Measurements from ENCODE around the gene ZNF787.
"Not testable (repeated sequence)": the region's sequence is repeated elsewhere in the genome, so short reads cannot be mapped to it uniquely, and the experiment has no call there.

Gene ZNF787

DNA sequence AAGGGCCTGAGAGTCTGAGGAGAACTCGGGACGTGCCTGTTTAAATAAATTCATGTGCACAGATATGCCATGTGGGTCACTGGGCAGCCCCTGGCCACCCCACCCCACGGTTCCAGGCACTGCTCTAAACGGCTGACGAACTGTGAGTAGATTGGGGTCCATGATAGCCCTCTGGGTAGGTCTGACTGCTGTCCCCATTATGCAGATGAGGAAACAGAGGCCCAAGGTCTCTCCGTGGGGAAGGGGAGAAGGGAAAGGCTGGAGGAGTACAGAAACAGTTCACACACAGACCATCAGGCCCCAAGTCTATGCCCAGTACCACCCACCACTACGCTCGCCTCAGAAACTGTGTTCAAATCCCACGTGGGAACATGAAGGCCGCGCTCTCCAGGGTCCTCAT, 14.1 kb downstream of the ZNF787 start:
- Histone ChIP-seq H3K9ac (ENCODE audit: low read length) (no peak overlapping the region), H3K4ac (ENCODE audit: low read depth, low read length) (peak overlapping the region; percentile 86), H4K8ac (ENCODE audit: low read depth, low read length) (no peak overlapping the region), H3K14ac (ENCODE audit: low read length) (no peak overlapping the region), H3K4me1 (ENCODE audit: control insufficient read depth in 1 of 2, insufficient read depth in 2 of 2, low read length in 2 of 2) (peaks cover 15 to 19% of the 10 kb centered on the region in 2 experiments), H3K79me1 (ENCODE audit: low read length) (no peaks in the 10 kb centered on the region), H3K27me3 (ENCODE audit: insufficient read depth, low read length) (no peaks in the 10 kb centered on the region), H3K4me3 (ENCODE audit: low read depth, low read length) (no peak overlapping the region), H3K79me2 (ENCODE audit: control insufficient read depth, insufficient read depth, low read length, poor library complexity) (peaks cover 41% of the 10 kb centered on the region), H2BK5ac (ENCODE audit: low read depth, low read length, poor library complexity) (no peak overlapping the region), H3K9me3 (ENCODE audit: insufficient read depth, low read depth, low read length) (peaks cover 3% of the 10 kb centered on the region), H2BK12ac (ENCODE audit: low read length) (no peak overlapping the region), H2AK5ac (ENCODE audit: low read length) (no peak overlapping the region), H3K23ac (ENCODE audit: low read length) (no peak overlapping the region), H3K27ac (ENCODE audit: low read depth, low read length) (no peak overlapping the region), H4K12ac (ENCODE audit: low read depth, low read length) (no peak overlapping the region), H3K4me2 (ENCODE audit: low read length) (no peak overlapping the region), H3K36me3 (ENCODE audit: control insufficient read depth in 1 of 2, insufficient read depth in 2 of 2, low read length in 2 of 2) (peaks cover 28 to 29% of the 10 kb centered on the region in 2 experiments), H3K18ac (ENCODE audit: low read length) (no peak overlapping the region), H2AFZ (ENCODE audit: insufficient read depth, low read length, poor library complexity) (no peak overlapping the region), H2BK120ac (ENCODE audit: insufficient read depth, low read length, poor library complexity) (no peak overlapping the region), H4K91ac (ENCODE audit: low read depth, low read length) (no peak overlapping the region)
- no CpG with 5 or more reads among the region's 11 CpGs for WGBS (ENCODE audit: extremely low coverage, insufficient coverage, insufficient read length)
- no peak for DNase-seq

DNA sequence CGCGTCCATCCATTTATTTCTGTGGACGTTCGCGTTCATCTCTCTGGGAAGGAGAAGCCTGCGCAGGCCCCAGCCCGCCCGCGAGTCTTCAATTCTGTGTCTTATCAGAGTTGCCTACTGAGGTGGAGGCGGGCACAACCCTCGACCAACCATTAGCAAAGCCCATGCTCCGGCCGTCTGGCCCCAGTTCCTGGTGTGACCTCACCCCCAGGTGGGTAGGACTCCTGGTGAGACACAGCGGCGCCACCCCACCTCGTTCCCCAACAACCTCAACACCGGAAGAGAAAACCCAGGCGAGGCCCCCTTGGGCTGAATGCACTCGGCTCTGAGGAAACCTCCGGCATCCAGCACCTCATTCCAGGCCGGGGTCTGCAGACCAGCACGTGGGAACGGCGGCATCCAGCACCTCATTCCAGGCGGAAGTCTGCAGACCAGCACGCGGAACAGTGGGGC, 14.7 kb downstream of the ZNF787 start:
- Histone ChIP-seq H4K12ac (ENCODE audit: low read depth, low read length) (no peak overlapping the region), H3K14ac (ENCODE audit: low read length) (no peak overlapping the region), H3K79me2 (ENCODE audit: control insufficient read depth, insufficient read depth, low read length, poor library complexity) (peaks cover 39% of the 10 kb centered on the region), H4K91ac (ENCODE audit: low read depth, low read length) (no peak overlapping the region), H2AFZ (ENCODE audit: insufficient read depth, low read length, poor library complexity) (no peak overlapping the region), H2BK12ac (ENCODE audit: low read length) (no peak overlapping the region), H3K4ac (ENCODE audit: low read depth, low read length) (peak overlapping the region; percentile 86), H3K23ac (ENCODE audit: low read length) (no peak overlapping the region), H3K18ac (ENCODE audit: low read length) (no peak overlapping the region), H3K4me1 (ENCODE audit: control insufficient read depth in 1 of 2, insufficient read depth in 2 of 2, low read length in 2 of 2) (peaks cover 12 to 15% of the 10 kb centered on the region in 2 experiments), H3K4me3 (ENCODE audit: low read depth, low read length) (no peak overlapping the region), H3K27ac (ENCODE audit: low read depth, low read length) (no peak overlapping the region), H2BK120ac (ENCODE audit: insufficient read depth, low read length, poor library complexity) (no peak overlapping the region), H3K36me3 (ENCODE audit: control insufficient read depth in 1 of 2, insufficient read depth in 2 of 2, low read length in 2 of 2) (peaks cover 31 to 34% of the 10 kb centered on the region in 2 experiments), H3K9ac (ENCODE audit: low read length) (no peak overlapping the region), H3K27me3 (ENCODE audit: insufficient read depth, low read length) (no peaks in the 10 kb centered on the region), H4K8ac (ENCODE audit: low read depth, low read length) (no peak overlapping the region), H3K79me1 (ENCODE audit: low read length) (no peaks in the 10 kb centered on the region), H3K4me2 (ENCODE audit: low read length) (no peak overlapping the region), H2AK5ac (ENCODE audit: low read length) (no peak overlapping the region), H3K9me3 (ENCODE audit: insufficient read depth, low read depth, low read length) (peaks cover 3% of the 10 kb centered on the region), H2BK5ac (ENCODE audit: low read depth, low read length, poor library complexity) (no peak overlapping the region)
- no peak for DNase-seq
- no CpG with 5 or more reads among the region's 27 CpGs for WGBS (ENCODE audit: extremely low coverage, insufficient coverage, insufficient read length)

DNA sequence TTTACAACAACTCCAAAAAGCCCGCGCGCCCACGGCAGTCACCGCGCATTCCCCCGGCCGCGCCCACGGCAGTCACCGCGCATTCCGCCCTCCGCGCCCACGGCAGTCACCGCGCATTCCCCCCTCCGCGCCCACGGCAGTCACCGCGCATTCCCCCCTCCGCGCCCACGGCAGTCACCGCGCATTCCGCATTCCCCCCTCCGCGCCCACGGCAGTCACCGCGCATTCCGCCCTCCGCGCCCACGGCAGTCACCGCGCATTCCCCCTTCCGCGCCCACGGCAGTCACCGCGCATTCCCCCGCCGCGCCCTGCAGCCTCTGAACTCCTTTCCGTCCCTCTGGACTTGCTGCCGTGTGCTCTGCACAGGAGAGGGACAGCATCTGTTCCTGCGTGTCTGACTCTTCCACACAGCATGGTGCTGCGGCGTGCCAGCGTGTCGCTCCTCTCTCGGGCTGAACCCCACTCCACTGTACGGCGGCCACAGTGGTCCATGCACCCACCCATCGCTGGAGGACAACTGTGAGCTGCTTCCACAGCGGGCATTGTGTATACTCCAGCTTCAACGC, 15.2 kb downstream of the ZNF787 start:
- not testable (repeated sequence) for H3K9ac ChIP-seq (ENCODE audit: low read length); H3K27me3 ChIP-seq (ENCODE audit: insufficient read depth, low read length); DNase-seq; H3K79me1 ChIP-seq (ENCODE audit: low read length); H3K9me3 ChIP-seq (ENCODE audit: insufficient read depth, low read depth, low read length); H2AK5ac ChIP-seq (ENCODE audit: low read length); H2BK120ac ChIP-seq (ENCODE audit: insufficient read depth, low read length, poor library complexity); H3K4me2 ChIP-seq (ENCODE audit: low read length); H3K4me1 ChIP-seq (ENCODE audit: control insufficient read depth in 1 of 2, insufficient read depth in 2 of 2, low read length in 2 of 2); H3K27ac ChIP-seq (ENCODE audit: low read depth, low read length); H4K8ac ChIP-seq (ENCODE audit: low read depth, low read length); H2BK5ac ChIP-seq (ENCODE audit: low read depth, low read length, poor library complexity); H4K12ac ChIP-seq (ENCODE audit: low read depth, low read length); H3K23ac ChIP-seq (ENCODE audit: low read length); H4K91ac ChIP-seq (ENCODE audit: low read depth, low read length); H3K4me3 ChIP-seq (ENCODE audit: low read depth, low read length); H2AFZ ChIP-seq (ENCODE audit: insufficient read depth, low read length, poor library complexity); H2BK12ac ChIP-seq (ENCODE audit: low read length); H3K18ac ChIP-seq (ENCODE audit: low read length); H3K14ac ChIP-seq (ENCODE audit: low read length)
- H3K4ac ChIP-seq (ENCODE audit: low read depth, low read length): peak overlapping the region; percentile 86
- peaks cover 35 to 36% of the 10 kb centered on the region in 2 experiments for H3K36me3 ChIP-seq (ENCODE audit: control insufficient read depth in 1 of 2, insufficient read depth in 2 of 2, low read length in 2 of 2)
- WGBS (ENCODE audit: extremely low coverage, insufficient coverage, insufficient read length): no CpG with 5 or more reads among the region's 61 CpGs
- H3K79me2 ChIP-seq (ENCODE audit: control insufficient read depth, insufficient read depth, low read length, poor library complexity): peaks cover 35% of the 10 kb centered on the region

DNA sequence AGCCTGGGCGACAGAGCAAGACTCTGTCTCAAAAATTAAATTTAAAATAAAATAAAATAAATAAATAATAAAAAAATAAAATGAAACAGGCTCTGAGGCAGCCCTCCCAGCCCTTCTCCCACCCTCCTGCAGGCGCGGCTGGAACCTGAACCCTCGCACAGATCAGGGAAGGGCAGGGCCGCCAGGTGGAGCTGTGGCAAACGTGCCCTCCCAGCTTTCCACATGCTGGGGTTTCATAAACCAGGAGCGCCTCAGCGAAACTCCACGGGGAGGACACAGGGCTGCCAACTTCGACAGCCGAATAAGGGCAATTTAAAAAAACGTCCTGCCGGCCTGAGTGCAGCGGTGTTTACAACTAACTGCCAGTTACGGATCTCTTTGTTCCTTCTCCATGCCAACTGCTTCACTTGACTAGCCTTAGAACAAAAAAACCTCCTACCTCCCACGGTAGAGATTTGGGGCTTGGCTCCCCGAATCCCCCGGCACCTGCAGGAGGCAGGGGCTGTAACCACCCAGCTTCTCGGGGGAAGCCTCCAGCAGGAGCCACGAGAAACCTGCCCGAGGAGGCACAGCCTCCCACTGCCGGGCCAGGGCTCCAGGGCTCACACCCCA, 15.9 kb downstream of the ZNF787 start:
- no peaks in the 10 kb centered on the region for H3K27me3 ChIP-seq (ENCODE audit: insufficient read depth, low read length)
- no CpG with 5 or more reads among the region's 22 CpGs for WGBS (ENCODE audit: extremely low coverage, insufficient coverage, insufficient read length)

More for the DNA sequence above, 15.9 kb downstream of the ZNF787 start:
- peak; percentile 30 to 74 for DNase-seq
- no peak overlapping the region for H2AFZ ChIP-seq (ENCODE audit: insufficient read depth, low read length, poor library complexity)
- H3K4ac ChIP-seq (ENCODE audit: low read depth, low read length): peak overlapping the region; percentile 24
- H3K79me1 ChIP-seq (ENCODE audit: low read length): no peaks in the 10 kb centered on the region
- H3K18ac ChIP-seq (ENCODE audit: low read length): no peak overlapping the region
- H3K14ac ChIP-seq (ENCODE audit: low read length): no peak overlapping the region
- H3K36me3 ChIP-seq (ENCODE audit: control insufficient read depth in 1 of 2, insufficient read depth in 2 of 2, low read length in 2 of 2): peaks cover 42 to 43% of the 10 kb centered on the region in 2 experiments
- H2AK5ac ChIP-seq (ENCODE audit: low read length): no peak overlapping the region
- peaks cover 3% of the 10 kb centered on the region for H3K9me3 ChIP-seq (ENCODE audit: insufficient read depth, low read depth, low read length)
- no peak overlapping the region for H3K23ac ChIP-seq (ENCODE audit: low read length)
- no peak overlapping the region for H3K9ac ChIP-seq (ENCODE audit: low read length)
- no peak overlapping the region for H2BK5ac ChIP-seq (ENCODE audit: low read depth, low read length, poor library complexity)
- H4K91ac ChIP-seq (ENCODE audit: low read depth, low read length): no peak overlapping the region
- no peak overlapping the region for H3K27ac ChIP-seq (ENCODE audit: low read depth, low read length)
- H3K79me2 ChIP-seq (ENCODE audit: control insufficient read depth, insufficient read depth, low read length, poor library complexity): peaks cover 33% of the 10 kb centered on the region
- H4K8ac ChIP-seq (ENCODE audit: low read depth, low read length): no peak overlapping the region
- H3K4me2 ChIP-seq (ENCODE audit: low read length): no peak overlapping the region
- H3K4me3 ChIP-seq (ENCODE audit: low read depth, low read length): no peak overlapping the region
- H3K4me1 ChIP-seq (ENCODE audit: control insufficient read depth in 1 of 2, insufficient read depth in 2 of 2, low read length in 2 of 2): peaks cover 3 to 5% of the 10 kb centered on the region in 2 experiments
- no peak overlapping the region for H2BK12ac ChIP-seq (ENCODE audit: low read length)
- no peak overlapping the region for H4K12ac ChIP-seq (ENCODE audit: low read depth, low read length)
- no peak overlapping the region for H2BK120ac ChIP-seq (ENCODE audit: insufficient read depth, low read length, poor library complexity)

All from trophoblast cell (in vitro differentiated cells and primary cell).